Neural crest cell (in vitro differentiated cells): ENCODE measurements around the gene ASRGL1. TPM values are rescaled to one million over a fixed set of nuclear protein-coding genes. Genes with fewer than 3 reads are reported as not detected.

Experiments used
- DNase-seq: peaks from one replicate; pipeline ENCODE4 v3.0.0; 2021; ENCODE audit warnings: low read depth, mixed read lengths, low spot score
- H3K27ac Mint-ChIP-seq: one replicate; pipeline ENCODE4 v1.8.0; 2021; ENCODE audit warnings: mild to moderate bottlenecking, mixed read lengths; ENCODE audit not compliant: unreplicated experiment
- H3K27me3 Mint-ChIP-seq: 2 replicates; pipeline ENCODE4 v1.8.0; 2021; ENCODE audit warnings: low read depth, mild to moderate bottlenecking, mixed read lengths
- H3K36me3 Mint-ChIP-seq: 2 replicates; pipeline ENCODE4 v1.8.0; 2021; ENCODE audit warnings: low read depth, mild to moderate bottlenecking, mixed read lengths
- H3K4me1 Mint-ChIP-seq: 2 replicates; pipeline ENCODE4 v1.8.0; 2021; ENCODE audit warnings: mixed read lengths
- H3K4me3 Mint-ChIP-seq: one replicate; pipeline ENCODE4 v1.8.0; 2021; ENCODE audit warnings: mild to moderate bottlenecking, mixed read lengths
- H3K9me3 Mint-ChIP-seq: 2 replicates; pipeline ENCODE4 v1.8.0; 2021; ENCODE audit warnings: mixed read lengths
- CTCF ChIP-seq: fragments of 200-600 bp; sonication (generic); conservative IDR thresholded peaks from 2 replicates; pipeline ENCODE4 v1.5.0; 2021; ENCODE audit warnings: antibody characterized with exemption, mild to moderate bottlenecking
- total RNA-seq: library from RNA; stranded (reverse); gene quantifications from 2 replicates; pipeline ENCODE4 v1.2.1, GENCODE V29; 2021

Gene ASRGL1
- total RNA-seq, 1 donor from 2014 or later: 57.5 TPM

GRCh38 chr11:62430425-62430824, 93.2 kb downstream of the ASRGL1 start:
- Mint-ChIP-seq H3K36me3 (no peaks in the 10 kb centered on the region), H3K4me3 (no peak overlapping the region), H3K27ac (no peak overlapping the region), H3K9me3 (no peaks in the 10 kb centered on the region), H3K27me3 (no peaks in the 10 kb centered on the region), H3K4me1 (peaks cover 8% of the 10 kb centered on the region)
- no peak for TF ChIP-seq CTCF
- no peak for DNase-seq

DNA sequence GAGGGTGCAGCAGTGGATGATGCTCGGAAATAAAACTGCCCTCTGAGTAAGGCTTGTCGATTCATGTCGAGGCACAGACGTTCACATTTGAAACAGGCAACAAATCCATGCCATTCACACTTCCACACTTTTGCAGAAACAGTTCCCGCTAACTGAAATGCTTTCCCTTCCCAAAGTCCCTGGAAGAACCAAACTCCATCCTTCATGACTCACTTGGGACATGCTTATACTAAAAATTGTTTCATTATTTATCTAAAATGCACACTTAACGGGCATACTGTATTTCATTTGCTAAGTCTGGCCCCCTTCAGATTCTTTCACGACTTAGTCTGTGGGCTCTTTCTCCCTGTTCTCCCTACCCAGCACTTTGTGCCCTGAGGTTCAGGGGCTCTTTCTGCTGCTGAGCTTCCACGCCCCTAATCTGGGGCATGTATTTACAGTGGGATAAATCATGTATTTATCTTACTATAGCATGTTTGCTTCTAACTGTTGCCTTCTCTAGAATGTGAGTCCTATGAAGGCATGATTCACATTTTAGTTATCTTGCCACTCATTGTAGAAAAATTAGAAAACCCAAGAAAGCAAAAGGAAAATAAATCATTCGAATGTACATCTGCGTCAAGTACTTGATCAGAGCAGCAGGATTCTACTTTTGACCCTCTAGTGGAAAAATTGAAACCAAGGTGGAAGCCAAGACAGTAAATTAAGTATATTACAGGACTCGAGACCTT, 94.1 kb downstream of the ASRGL1 start:
- H3K27me3 Mint-ChIP-seq: no peaks in the 10 kb centered on the region
- no peaks in the 10 kb centered on the region for H3K9me3 Mint-ChIP-seq
- no peaks in the 10 kb centered on the region for H3K36me3 Mint-ChIP-seq
- DNase-seq: no peak
- no peak overlapping the region for H3K27ac Mint-ChIP-seq
- peaks cover 17% of the 10 kb centered on the region for H3K4me1 Mint-ChIP-seq
- H3K4me3 Mint-ChIP-seq: no peak overlapping the region
- no peak for TF ChIP-seq CTCF

DNA sequence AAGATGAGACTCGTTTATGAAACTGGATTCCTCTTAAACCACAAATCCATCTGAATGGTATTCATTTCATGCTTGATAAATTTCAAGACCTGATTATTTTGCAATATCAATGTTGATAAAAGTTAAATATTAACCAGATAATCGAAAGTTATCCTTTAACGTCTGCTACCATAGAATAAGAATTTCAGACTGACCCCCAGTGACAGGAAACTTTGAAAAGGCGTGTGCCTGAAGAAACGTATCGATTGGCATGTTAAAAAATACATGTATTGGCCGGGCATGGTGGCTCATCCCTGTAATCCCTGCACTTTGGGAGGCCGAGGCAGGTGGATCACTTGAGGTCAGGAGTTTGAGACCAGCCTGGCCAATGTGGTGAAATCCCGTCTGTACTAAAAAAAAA, 95.4 kb downstream of the ASRGL1 start:
- Mint-ChIP-seq H3K4me3 (no peak overlapping the region), H3K27me3 (no peaks in the 10 kb centered on the region), H3K27ac (no peak overlapping the region), H3K36me3 (no peaks in the 10 kb centered on the region), H3K9me3 (no peaks in the 10 kb centered on the region), H3K4me1 (peaks cover 17% of the 10 kb centered on the region)
- no peak for DNase-seq
- TF ChIP-seq CTCF: no peak

- Mint-ChIP-seq H3K27me3 (no peaks in the 10 kb centered on the region), H3K4me3 (no peak overlapping the region), H3K9me3 (no peaks in the 10 kb centered on the region), H3K36me3 (no peaks in the 10 kb centered on the region), H3K4me1 (peaks cover 17% of the 10 kb centered on the region), H3K27ac (no peak overlapping the region)
- no peak for TF ChIP-seq CTCF
- DNase-seq: no peak
These were observed 96.1 kb downstream of the ASRGL1 start for GRCh38 chr11:62433141-62433903.

DNA sequence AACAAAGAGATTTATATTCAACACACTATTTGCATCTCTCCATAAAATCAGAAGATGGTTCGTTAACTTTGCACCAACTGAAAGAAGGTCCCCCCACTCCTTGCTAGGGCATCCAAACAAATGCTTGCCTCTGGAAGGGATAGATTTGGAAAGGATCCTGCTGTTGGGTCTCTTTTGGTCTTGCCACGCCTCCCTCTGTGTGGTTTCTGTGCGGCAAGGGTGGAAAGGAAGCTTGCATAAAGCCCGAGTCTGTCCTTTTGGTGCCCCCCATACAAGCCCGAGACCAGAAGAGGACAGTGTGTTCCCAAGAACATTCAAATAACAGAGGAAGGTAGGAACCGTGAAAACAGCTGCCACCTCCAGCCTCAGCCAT, 96.6 kb downstream of the ASRGL1 start:
- DNase-seq: no peak
- H3K27ac Mint-ChIP-seq: no peak overlapping the region
- no peaks in the 10 kb centered on the region for H3K27me3 Mint-ChIP-seq
- H3K4me1 Mint-ChIP-seq: peaks cover 21% of the 10 kb centered on the region
- H3K4me3 Mint-ChIP-seq: no peak overlapping the region
- H3K36me3 Mint-ChIP-seq: no peaks in the 10 kb centered on the region
- TF ChIP-seq CTCF: no peak
- H3K9me3 Mint-ChIP-seq: no peaks in the 10 kb centered on the region
